Epidermal melanocyte (primary cell): ENCODE measurements around the gene ADAM10.
"Not testable (repeated sequence)": the region's sequence is repeated elsewhere in the genome, so short reads cannot be mapped to it uniquely, and the experiment has no call there.

Source experiments
- DNase-seq: peaks from one replicate; pipeline ENCODE4 v3.0.0; 2011; ENCODE audit warnings: low spot score; ENCODE audit not compliant: insufficient read length

Gene ADAM10, protein sequence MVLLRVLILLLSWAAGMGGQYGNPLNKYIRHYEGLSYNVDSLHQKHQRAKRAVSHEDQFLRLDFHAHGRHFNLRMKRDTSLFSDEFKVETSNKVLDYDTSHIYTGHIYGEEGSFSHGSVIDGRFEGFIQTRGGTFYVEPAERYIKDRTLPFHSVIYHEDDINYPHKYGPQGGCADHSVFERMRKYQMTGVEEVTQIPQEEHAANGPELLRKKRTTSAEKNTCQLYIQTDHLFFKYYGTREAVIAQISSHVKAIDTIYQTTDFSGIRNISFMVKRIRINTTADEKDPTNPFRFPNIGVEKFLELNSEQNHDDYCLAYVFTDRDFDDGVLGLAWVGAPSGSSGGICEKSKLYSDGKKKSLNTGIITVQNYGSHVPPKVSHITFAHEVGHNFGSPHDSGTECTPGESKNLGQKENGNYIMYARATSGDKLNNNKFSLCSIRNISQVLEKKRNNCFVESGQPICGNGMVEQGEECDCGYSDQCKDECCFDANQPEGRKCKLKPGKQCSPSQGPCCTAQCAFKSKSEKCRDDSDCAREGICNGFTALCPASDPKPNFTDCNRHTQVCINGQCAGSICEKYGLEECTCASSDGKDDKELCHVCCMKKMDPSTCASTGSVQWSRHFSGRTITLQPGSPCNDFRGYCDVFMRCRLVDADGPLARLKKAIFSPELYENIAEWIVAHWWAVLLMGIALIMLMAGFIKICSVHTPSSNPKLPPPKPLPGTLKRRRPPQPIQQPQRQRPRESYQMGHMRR

DNA sequence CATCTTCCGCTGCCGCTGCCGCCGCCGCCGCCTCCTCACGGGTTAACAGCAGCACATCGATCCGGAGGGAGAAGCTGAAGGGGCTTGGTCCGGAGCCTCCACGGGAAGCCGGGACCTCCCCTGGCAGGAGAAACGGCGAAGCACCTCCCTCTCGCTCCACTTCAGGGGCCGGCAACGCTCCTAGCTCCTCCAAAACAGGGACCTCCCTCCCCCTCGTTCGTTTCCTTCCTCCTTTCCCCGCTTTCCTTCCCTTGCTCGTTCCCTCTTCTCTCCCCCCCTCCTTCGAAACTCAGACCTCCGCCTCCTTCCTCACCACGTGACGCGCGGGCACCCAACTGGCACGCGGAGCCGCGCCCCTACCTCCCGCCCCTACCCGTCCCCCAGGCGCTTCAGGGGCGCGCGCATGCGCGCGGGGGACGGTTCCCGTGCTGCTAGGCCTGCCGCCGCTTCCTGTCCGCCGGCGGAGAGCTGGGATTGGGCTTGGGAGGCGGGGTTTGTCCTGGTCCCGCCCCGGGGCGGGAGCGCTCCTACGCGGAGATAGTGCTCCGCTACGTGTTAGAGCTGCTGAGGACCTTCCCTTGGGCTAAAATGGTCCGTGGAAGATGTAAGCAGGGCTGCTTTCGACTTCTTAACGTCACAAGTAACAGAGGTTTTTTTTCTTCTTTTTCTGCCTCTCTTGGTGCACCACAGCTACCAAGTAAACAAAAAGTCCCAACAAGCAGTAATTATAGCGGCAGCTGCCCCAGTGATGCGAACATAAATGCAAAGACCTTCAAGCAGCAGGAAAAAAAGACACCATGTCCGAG is at the start of gene ADAM10:
Gene ADAM10, minus strand, starts transcription at position 176 of the 806 bp plus-strand sequence. Its CDS starts 173 bp downstream, at position 3.
- DNase-seq, result peak; percentile 93

DNA sequence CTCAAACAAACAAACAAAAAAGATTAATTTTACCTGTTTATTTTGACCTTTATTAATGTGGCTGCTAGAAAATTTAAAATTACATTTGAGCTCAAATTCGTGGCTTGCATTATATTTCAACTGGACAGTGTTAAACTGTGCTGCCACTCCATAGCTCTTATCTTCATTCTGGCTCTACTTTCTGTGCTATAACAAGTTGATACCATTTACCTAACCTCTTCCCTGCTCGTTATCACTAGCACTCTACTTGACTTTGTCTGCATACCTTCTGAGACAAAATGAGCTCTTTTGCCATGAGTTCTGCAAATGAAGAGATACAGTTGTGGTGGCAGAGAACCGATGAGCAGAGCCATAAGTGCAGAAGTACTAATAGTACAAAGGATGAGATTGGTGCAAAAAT is 48.0 kb upstream of the ADAM10 start:
- DNase-seq, result no peak

DNA sequence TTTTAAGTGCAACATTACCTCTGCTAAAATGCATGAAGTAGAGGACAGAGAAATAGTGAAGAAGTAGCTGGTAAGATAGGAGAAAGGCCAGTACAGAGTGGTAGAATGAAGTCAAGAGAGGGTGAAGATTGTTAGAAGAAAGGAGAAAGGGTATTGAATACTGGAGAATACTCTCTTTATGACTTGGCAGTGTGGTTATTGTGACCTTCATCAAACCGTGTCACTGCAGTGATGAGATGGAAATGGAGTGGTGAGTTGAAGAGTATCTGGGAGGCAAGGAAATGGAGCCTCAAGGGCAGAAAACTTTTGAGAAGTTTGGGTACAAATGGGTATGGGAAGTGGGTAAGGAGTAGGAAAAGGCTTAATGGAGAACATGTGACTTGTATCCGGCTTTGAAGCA is 46.3 kb upstream of the ADAM10 start:
- no peak for DNase-seq

DNA sequence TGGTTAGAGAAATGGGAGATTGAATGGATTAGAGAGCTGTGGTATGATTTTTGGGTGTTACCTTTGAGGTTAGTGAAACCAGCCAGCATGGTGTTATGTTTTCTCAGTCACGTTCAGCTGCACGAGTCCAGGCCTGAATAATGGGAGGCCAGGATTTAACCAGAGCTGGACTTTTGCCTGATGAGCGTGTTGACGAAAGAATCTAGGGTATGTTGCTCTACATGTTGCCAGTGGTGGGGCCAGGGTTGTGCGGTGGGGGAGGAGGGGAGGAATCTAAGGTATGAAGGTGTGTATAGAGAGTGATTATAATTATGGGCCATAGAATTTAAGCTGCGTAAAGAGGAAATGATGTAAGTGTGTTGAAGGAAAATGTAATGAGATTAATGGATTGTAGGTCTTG is 44.4 kb upstream of the ADAM10 start:
- no peak for DNase-seq

DNA sequence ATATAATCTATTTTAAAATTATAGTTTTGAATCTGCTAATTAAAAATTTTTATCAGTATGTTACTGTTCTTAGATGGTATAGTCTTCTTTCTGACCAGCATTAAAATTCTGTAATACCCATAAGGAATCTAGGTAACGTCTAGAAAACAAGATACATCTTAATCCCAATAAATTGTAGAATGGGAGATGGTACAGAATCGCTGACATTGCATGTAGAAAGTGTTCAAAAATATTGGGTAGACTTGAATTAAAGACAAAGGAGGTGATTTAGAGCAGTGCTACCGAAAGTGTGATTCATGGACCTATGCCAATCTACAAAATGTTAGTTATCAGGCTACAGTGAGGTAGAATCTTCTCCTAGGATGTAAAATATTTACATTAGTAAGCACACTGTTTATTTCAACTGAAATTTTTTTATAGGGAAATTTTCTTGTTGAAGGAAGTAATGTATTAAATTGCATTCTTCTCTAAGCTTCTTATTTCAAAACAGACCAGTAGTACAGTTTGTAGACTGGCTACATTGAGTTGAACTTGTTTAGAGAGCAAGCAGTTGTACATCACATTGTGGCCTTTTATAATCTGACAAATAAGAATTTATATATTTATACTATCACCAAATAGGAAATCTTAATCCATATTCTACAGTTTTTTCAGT is 38.7 kb upstream of the ADAM10 start:
- DNase-seq, result no peak

DNA sequence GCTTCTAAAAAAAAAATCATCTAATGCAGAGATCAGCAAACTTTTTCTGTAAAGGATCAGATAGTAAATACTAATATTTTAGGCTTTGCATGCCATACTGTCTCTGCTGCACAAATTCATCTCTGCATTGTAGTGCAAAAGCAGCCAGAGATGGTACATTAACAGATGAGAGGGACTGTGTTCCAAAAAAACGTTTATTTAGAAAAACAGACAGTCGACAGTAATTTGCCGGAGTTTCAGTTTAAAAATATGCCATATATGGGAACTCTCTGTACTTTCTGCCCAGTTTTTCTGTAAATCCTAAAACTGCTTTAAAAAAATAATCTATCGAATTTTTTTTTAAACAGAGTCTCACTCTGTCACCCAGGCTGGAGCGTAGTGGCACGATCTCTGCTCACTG is 35.8 kb upstream of the ADAM10 start:
- DNase-seq, result no peak

DNA sequence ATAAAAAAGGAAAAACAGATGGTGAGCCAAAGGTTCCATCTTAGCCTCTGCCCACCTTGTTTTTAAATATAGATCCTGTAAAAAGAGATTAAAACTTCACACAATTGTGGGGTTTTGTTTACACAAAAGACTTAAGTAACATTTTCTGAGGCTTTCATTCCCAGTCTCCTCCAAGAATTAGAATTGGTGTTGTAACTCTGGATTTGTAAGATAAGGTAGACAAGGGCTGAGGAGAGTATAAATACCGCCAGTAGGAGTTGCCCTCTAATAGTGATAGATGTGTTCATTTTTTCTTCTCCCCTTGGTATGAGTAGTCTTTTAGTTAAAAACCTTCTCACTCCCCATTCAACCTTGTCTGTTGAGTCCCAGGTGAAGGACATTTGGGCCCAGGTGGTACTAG is 30.0 kb upstream of the ADAM10 start:
- no peak for DNase-seq

DNA sequence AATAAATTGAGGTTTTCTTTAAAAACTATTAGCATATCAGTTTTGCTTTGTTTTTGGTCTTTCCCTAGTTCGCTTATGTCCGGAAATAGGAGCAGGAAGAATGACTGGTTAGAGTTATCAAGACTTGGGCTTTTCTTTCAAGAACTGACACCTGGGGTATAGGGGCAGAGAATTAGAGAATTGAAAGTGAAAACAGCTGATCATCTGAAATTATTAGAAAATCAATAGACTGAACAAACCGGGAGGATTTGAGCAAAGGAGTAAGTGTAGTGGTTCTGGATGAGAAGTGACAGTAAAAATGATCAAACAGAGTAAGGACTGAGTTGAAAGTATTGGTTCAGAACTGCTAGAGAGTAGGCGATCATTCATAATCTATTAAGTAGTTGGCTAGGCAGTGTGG is 27.6 kb upstream of the ADAM10 start:
- no peak for DNase-seq

DNA sequence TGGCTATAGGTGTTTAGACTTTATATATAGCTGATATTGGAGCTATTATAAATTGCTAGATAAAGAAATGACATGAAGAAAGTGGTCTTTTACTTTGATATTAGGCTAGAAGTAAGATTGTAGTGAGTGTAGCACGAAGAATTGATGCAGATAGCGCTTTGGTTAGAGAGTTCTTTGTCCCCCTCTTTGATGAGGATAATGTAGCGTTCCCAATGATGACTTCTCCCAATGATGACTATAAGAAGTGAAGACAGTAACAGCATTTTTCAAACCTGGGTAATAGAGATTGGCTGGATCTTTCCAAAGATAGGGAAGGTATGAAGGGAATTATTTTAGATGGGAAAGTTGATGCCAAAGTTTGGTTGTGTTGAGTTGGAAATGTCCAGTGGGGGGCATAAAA is 25.9 kb upstream of the ADAM10 start:
- no peak for DNase-seq

DNA sequence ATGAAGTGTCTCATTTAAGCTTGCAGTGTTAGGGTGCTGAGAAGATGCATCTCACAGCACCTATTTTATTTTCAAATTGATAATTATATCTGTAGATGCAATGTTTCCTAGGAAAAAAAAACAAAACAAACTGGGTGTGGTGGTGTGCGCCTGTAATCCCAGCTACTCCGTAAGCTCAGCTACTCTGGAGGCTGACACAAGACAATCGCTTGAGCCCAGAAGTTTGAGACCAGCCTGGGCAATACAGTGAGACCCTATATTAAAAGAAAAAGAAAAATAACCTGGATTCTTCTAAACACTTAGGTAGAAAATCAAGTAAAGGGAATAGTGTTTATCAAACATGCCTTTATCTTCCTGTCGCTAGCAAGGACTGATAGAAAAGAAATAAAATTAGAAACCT is 23.5 kb upstream of the ADAM10 start:
- DNase-seq, result no peak

DNA sequence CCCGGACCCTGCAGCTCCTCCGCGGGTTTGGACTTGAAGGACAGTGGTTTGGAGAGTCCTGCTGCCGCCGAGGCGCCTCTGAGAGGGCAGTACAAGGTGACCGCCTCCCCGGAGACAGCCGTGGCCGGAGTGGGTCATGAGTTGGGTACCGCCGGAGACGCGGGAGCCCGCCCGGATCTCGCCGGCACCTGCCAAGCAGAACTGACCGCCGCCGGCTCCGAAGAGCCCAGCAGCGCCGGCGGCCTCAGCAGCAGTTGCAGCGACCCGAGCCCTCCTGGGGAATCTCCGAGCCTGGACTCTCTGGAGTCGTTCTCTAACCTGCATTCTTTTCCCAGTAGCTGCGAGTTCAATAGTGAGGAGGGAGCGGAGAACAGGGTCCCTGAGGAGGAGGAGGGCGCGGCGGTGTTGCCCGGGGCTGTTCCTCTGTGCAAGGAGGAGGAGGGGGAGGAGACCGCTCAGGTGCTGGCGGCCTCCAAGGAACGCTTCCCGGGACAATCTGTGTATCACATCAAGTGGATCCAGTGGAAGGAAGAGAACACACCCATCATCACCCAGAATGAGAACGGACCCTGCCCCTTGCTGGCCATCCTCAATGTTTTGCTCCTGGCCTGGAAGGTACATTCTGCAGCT is 22.2 kb upstream of the ADAM10 start:
- DNase-seq, result no peak

DNA sequence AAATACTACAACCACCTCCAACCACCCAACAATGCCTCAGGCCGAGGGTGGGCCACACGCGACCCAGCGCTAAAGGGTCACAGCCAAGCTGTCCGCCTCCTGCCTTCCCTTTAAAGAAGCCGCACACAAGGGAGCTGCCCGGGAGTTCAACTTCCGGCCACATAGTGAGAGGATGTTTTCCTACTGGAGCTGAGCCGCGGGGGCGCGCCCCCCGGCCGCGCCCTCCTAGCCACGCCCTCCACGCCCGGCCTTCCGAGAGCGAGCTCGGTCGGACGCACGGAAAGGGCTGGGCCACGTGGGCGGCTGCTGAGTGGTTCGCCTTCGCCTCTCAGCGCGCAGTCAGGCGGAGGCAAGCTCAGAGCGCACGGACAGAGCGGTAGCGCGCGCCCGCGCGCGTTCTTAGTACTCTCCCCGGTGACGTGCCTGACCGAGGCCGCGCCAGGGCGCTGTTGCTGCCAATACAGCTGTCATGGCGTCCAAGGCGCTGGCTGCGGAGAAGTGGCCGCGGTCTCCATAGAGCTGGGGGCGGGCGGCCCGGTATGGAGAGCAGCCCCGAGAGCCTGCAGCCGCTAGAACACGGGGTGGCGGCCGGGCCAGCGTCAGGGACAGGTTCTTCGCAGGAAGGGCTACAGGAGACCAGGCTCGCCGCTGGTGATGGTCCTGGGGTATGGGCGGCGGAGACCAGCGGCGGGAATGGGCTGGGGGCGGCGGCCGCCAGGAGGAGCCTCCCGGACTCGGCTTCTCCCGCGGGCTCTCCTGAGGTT is 21.5 kb upstream of the ADAM10 start, which contains the start of gene MINDY2:
Gene MINDY2, plus strand, starts transcription at position 446 of the 764 bp plus-strand sequence. Its CDS starts 94 bp downstream, at position 540.
- peak; percentile 91 for DNase-seq

DNA sequence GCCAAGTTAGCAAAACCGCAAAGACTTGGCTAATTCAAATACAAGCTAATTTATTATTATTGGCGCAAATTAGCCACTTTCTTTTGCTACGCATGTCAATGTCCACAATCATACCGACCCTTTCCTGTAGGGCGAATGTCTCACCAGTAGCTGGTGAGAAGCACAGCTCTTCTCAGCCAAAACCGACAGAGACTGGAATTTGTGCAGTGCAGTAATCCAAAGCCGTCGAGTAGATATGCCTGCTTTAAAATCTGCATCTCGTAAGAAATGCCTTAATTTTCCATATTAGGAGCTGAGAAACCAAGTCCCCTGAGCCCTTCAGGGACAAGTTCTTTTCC is 21.0 kb upstream of the ADAM10 start:
- peak; percentile 62 for DNase-seq

DNA sequence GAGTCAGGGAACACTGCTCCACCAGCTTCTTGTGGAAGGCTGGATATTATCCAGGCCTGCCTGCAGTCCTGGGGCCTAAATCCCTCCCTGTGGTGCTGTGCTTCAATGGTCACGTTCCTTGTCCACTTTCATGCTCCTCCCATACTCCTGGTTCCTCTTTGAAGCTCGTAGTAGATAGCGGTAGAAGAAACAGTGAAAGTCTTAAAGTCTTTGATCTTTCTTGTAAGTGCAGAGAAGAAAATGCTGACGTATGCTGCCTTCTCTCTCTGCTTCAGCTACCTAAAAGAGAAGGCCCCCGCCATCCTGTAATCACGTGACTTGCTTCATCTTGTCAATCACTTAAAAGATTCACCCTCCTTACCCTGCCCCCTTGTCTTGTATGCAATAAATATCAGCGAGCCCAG is 19.1 kb upstream of the ADAM10 start:
- DNase-seq, result not testable (repeated sequence)

DNA sequence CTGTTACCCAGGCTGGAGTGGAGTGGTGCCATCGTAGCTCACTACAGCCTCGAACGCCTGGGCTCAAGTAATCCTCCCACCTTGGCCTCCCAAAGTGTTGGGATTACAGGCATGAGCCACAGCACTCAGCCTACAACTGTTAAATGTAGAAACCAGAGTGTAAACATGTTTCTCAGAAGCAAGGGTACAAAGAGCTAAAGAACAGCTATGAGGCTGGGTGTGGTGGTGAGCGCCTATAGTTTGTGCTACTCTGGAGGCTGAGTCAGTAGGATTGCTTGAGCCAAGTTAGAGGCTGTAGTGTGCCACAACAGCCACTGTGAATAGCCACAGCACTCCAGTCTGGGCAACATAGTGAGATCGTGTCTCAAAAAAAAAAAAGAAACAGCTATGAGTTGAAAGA is 16.8 kb upstream of the ADAM10 start:
- DNase-seq, result no peak

DNA sequence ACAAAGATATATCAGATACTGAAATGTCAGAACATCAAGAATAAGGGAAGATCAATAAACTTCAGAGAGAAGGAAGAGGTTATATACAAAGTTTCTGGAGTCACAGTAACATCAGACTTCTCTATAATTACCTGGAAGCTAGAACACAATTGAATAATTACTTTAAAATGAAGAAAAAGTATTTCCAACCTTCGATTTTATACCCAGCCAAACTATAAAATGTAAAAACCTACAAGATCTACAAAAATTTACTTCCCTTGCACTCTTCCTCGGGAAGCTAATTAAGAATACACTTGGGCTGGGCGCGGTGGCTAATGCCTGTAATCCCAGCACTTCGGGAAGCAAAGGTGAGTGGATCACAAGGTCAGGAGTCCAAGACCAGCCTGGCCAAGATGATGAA is 15.0 kb upstream of the ADAM10 start:
- no peak for DNase-seq

DNA sequence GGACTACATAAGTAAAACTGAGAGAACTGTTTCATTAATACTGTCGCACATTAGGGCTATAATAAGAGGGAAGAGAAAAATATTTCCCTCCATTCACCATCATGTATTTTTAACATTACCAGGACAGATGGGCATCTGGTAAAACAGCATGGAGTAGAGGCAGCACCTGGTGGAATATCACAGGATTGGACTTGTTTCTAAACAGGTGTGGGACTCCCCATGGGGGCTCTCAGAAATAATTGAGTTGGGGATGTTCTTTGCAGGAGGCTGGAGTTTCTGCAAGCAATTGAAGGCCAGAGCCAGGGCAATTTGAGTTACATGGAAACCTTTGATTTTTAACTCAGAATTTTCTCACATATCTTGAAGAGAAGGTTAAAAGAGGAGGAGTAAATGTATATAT is 13.2 kb upstream of the ADAM10 start:
- DNase-seq, result no peak

DNA sequence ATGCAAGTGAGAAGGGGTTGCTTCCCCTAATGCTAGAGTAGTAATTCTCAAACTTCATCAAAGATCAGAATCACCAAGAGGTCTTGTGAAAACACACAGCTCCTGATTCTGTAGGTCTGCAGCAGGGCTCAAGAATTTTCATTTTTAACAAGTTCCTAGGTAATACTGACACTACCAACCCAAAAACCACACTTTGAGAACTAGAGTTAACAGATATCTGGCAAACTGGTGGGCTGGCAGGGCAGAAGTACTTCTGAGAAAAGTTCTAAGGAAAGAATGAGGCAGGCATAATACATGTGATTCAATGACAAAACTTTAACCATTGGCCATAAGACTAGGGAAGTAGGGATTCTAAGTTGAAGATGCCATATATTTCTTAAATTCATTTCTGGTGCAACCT is 12.8 kb upstream of the ADAM10 start:
- DNase-seq, result no peak

DNA sequence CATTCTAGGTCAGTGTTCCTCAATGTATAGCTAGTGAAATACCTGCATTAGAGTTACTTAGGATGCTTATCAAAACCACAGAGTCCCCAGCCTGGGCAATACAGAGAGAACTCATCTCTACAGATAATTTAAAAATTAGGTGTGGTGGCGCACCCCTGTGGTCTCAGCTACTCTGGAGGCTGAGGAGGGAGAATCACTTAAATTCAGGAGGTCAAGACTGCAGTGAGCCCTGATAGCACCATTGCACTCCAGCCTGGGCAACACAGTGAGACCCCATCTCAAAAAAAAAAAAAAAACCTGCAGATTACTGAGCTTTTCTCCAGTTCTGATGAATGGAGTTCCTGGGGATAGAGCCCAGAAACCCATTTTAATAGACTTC is 11.5 kb upstream of the ADAM10 start:
- no peak for DNase-seq

DNA sequence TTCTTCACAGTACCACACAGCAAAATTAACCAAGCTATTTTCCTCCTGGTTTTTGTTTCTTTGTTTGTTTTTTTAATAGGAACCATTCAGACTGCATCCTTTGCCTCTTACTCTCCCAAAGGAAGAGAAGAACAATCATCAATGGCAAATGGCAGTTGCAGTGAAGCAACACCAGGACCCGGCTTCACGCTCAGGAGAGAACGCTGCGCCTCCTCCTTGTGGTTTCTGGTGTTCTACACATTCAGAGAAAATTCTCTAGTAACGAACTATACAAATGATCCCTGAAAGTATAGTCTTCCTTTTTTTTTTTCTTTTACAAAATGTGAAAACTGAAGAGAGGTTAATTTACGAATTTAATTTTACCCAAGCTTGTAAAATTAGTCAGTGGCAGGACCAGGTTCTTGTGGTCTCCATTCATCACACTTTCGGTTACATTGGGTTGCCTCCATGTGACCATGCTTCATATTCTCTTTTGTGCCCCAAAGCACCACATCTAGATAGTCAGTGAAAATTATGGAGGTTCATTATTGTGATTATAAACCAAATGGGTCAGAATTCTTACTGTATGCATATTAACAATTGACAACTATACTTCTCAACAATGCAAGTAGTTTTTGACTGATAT is 11.0 kb upstream of the ADAM10 start:
- DNase-seq, result no peak
